ENCODE data around the gene NUP210L.

The NUP210L gene

DNA sequence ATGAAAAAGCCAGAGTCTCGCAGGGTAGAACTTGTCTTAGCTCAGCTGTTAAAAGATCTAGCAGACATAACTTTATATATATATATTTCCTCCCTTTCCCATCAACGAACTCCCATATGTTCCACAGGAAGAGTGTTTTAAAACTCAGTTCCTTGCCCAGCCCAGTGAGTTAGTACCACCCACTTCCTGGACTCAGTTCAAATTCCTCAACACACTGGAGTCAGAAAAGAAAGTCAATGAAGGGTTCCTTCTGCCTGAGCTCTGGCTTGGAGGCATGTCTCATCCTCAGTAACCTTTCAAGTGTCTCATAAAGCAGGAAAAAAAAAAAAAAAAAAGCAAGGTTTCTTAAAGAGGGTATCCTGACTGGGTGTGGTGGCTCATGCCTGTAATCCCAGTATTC is 21.5 kb upstream of the NUP210L start:
- peaks cover 67% of the 10 kb centered on the region for H3K79me2 ChIP-seq (ENCODE audit: control insufficient read depth, insufficient read depth, low read length)
- peaks cover 11% of the 10 kb centered on the region for H3K4me1 ChIP-seq (ENCODE audit: control insufficient read depth, low read depth, low read length)
- no peak overlapping the region for H3K9ac ChIP-seq (ENCODE audit: low read length)
- no peak overlapping the region for H2BK5ac ChIP-seq (ENCODE audit: low read length)
- H3K4me3 ChIP-seq (ENCODE audit: low read length) = no peak overlapping the region
- H3K79me1 ChIP-seq (ENCODE audit: low read length) = peaks cover 7% of the 10 kb centered on the region
- no peak overlapping the region for H2BK120ac ChIP-seq (ENCODE audit: low read depth, low read length)
- H3K36me3 ChIP-seq (ENCODE audit: control insufficient read depth, insufficient read depth, low read length) = peaks cover 14% of the 10 kb centered on the region
- H3K27ac ChIP-seq (ENCODE audit: low read depth, low read length) = no peak overlapping the region
- no peak overlapping the region for H3K4ac ChIP-seq (ENCODE audit: low read depth, low read length)
- H2AK5ac ChIP-seq (ENCODE audit: low read length) = no peak overlapping the region
- no peak overlapping the region for H3K23ac ChIP-seq (ENCODE audit: low read length)
- no peak overlapping the region for H4K5ac ChIP-seq (ENCODE audit: low read length)
- no peaks in the 10 kb centered on the region for H3K27me3 ChIP-seq (ENCODE audit: insufficient read depth, low read length, poor library complexity)
- H3K4me2 ChIP-seq (ENCODE audit: low read length) = no peak overlapping the region
- H3K18ac ChIP-seq (ENCODE audit: low read length) = no peak overlapping the region
- H2BK15ac ChIP-seq (replicated peaks; ENCODE audit: low read depth) = no peak overlapping the region
- H3K56ac ChIP-seq (ENCODE audit: low read length) = no peak overlapping the region
- no CpG with 5 or more reads among the region's 2 CpGs for WGBS (ENCODE audit: extremely low coverage, insufficient coverage, low lambda C conversion rate)
- no peak for DNase-seq
- H4K8ac ChIP-seq (ENCODE audit: low read depth, low read length) = no peak overlapping the region

DNA sequence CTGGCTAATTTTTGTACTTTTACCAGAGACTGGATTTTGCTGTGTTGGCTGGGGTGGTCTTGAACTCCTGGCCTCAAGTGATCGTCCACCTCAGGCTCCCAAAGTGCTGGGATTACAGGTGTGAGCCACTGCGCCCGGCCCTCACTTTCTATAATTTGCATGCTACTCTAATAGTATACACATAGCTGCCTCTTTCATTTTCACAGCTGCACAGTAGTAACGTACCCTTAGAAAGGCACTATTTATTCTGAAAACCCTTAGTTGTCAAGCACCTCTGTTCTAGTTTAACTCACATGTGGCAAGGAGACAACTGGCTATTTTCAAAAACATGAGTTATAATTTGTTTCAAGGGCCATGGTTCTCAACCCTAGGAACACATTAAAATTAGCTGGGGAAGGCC is 19.8 kb upstream of the NUP210L start:
- no CpG with 5 or more reads among the region's 4 CpGs for WGBS (ENCODE audit: extremely low coverage, insufficient coverage, low lambda C conversion rate)
- Histone ChIP-seq H3K27me3 (ENCODE audit: insufficient read depth, low read length, poor library complexity) (no peaks in the 10 kb centered on the region), H3K4ac (ENCODE audit: low read depth, low read length) (no peak overlapping the region), H3K18ac (ENCODE audit: low read length) (no peak overlapping the region), H2BK15ac (replicated peaks; ENCODE audit: low read depth) (no peak overlapping the region), H3K79me2 (ENCODE audit: control insufficient read depth, insufficient read depth, low read length) (peaks cover 57% of the 10 kb centered on the region), H4K5ac (ENCODE audit: low read length) (no peak overlapping the region), H2BK120ac (ENCODE audit: low read depth, low read length) (no peak overlapping the region), H3K27ac (ENCODE audit: low read depth, low read length) (no peak overlapping the region), H3K56ac (ENCODE audit: low read length) (no peak overlapping the region), H3K23ac (ENCODE audit: low read length) (no peak overlapping the region), H3K4me3 (ENCODE audit: low read length) (no peak overlapping the region), H2AK5ac (ENCODE audit: low read length) (no peak overlapping the region), H4K8ac (ENCODE audit: low read depth, low read length) (no peak overlapping the region), H3K4me1 (ENCODE audit: control insufficient read depth, low read depth, low read length) (peaks cover 7% of the 10 kb centered on the region), H3K9ac (ENCODE audit: low read length) (no peak overlapping the region), H3K4me2 (ENCODE audit: low read length) (no peak overlapping the region), H3K36me3 (ENCODE audit: control insufficient read depth, insufficient read depth, low read length) (peaks cover 26% of the 10 kb centered on the region), H3K79me1 (ENCODE audit: low read length) (peaks cover 14% of the 10 kb centered on the region), H2BK5ac (ENCODE audit: low read length) (no peak overlapping the region)
- DNase-seq = no peak

GRCh38 chr1:154171880-154172279 is 17.0 kb upstream of the NUP210L start:
- H3K18ac ChIP-seq (ENCODE audit: low read length) = no peak overlapping the region
- no peak overlapping the region for H3K27ac ChIP-seq (ENCODE audit: low read depth, low read length)
- WGBS (ENCODE audit: extremely low coverage, insufficient coverage, low lambda C conversion rate) = no CpG with 5 or more reads among the region's 5 CpGs
- no peak overlapping the region for H2AK5ac ChIP-seq (ENCODE audit: low read length)
- peaks cover 17% of the 10 kb centered on the region for H3K79me1 ChIP-seq (ENCODE audit: low read length)
- H2BK15ac ChIP-seq (replicated peaks; ENCODE audit: low read depth) = no peak overlapping the region
- no peak overlapping the region for H3K23ac ChIP-seq (ENCODE audit: low read length)
- no peak overlapping the region for H3K4me3 ChIP-seq (ENCODE audit: low read length)
- no peak overlapping the region for H3K4me2 ChIP-seq (ENCODE audit: low read length)
- H4K5ac ChIP-seq (ENCODE audit: low read length) = no peak overlapping the region
- no peak overlapping the region for H3K56ac ChIP-seq (ENCODE audit: low read length)
- peaks cover 29% of the 10 kb centered on the region for H3K79me2 ChIP-seq (ENCODE audit: control insufficient read depth, insufficient read depth, low read length)
- DNase-seq = no peak
- no peak overlapping the region for H3K9ac ChIP-seq (ENCODE audit: low read length)
- no peak overlapping the region for H2BK120ac ChIP-seq (ENCODE audit: low read depth, low read length)
- no peaks in the 10 kb centered on the region for H3K4me1 ChIP-seq (ENCODE audit: control insufficient read depth, low read depth, low read length)
- peaks cover 32% of the 10 kb centered on the region for H3K36me3 ChIP-seq (ENCODE audit: control insufficient read depth, insufficient read depth, low read length)
- no peak overlapping the region for H3K4ac ChIP-seq (ENCODE audit: low read depth, low read length)
- no peak overlapping the region for H2BK5ac ChIP-seq (ENCODE audit: low read length)
- no peaks in the 10 kb centered on the region for H3K27me3 ChIP-seq (ENCODE audit: insufficient read depth, low read length, poor library complexity)
- no peak overlapping the region for H4K8ac ChIP-seq (ENCODE audit: low read depth, low read length)

- H3K56ac ChIP-seq (ENCODE audit: low read length) = no peak overlapping the region
- H4K8ac ChIP-seq (ENCODE audit: low read depth, low read length) = no peak overlapping the region
- H3K9ac ChIP-seq (ENCODE audit: low read length) = no peak overlapping the region
- H3K4me3 ChIP-seq (ENCODE audit: low read length) = no peak overlapping the region
- no CpG with 5 or more reads among the region's 4 CpGs for WGBS (ENCODE audit: extremely low coverage, insufficient coverage, low lambda C conversion rate)
- no peak overlapping the region for H2BK5ac ChIP-seq (ENCODE audit: low read length)
- no peak overlapping the region for H2BK15ac ChIP-seq (replicated peaks; ENCODE audit: low read depth)
- no peak overlapping the region for H3K27ac ChIP-seq (ENCODE audit: low read depth, low read length)
- no peak overlapping the region for H3K4ac ChIP-seq (ENCODE audit: low read depth, low read length)
- H3K79me2 ChIP-seq (ENCODE audit: control insufficient read depth, insufficient read depth, low read length) = peaks cover 23% of the 10 kb centered on the region
- H2BK120ac ChIP-seq (ENCODE audit: low read depth, low read length) = no peak overlapping the region
- H3K23ac ChIP-seq (ENCODE audit: low read length) = no peak overlapping the region
- H4K5ac ChIP-seq (ENCODE audit: low read length) = no peak overlapping the region
- peaks cover 17% of the 10 kb centered on the region for H3K79me1 ChIP-seq (ENCODE audit: low read length)
- no peaks in the 10 kb centered on the region for H3K27me3 ChIP-seq (ENCODE audit: insufficient read depth, low read length, poor library complexity)
- H3K4me1 ChIP-seq (ENCODE audit: control insufficient read depth, low read depth, low read length) = no peaks in the 10 kb centered on the region
- no peak for DNase-seq
- no peak overlapping the region for H3K4me2 ChIP-seq (ENCODE audit: low read length)
- peaks cover 32% of the 10 kb centered on the region for H3K36me3 ChIP-seq (ENCODE audit: control insufficient read depth, insufficient read depth, low read length)
- no peak overlapping the region for H3K18ac ChIP-seq (ENCODE audit: low read length)
- no peak overlapping the region for H2AK5ac ChIP-seq (ENCODE audit: low read length)
These were observed 16.3 kb upstream of the NUP210L start for GRCh38 chr1:154171223-154171583.

DNA sequence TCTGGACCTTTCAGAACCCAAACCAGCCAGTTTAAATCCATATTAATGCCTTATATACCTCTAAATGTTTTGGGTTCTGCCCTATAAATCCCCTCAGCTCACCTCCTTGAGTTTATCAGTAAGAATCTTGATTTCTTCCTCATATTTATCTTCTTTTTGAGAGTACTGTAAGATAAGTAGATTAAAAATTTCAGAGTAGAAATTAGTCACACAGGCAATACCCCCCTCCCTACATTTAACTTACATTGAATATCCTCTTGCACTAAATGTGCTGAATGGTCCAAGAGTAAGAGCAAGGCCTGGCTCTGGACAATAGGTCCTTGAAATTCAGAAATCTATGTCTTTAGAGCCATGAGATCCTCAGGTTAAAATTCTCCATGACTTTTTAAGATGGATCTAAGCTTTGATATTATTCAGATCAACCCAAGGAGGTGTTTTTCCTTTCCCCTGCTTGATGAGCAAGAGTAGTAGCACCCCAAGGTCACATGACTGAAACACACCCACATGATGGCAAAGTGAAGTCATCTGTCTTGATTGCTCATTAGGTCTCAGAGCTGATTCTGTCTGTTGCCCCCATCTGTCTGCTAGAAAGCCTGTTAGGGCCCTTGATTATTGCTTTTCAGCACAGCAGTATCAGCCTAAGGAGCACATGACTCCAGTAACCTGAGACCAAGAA is 15.8 kb upstream of the NUP210L start:
- Histone ChIP-seq H3K79me2 (ENCODE audit: control insufficient read depth, insufficient read depth, low read length) (peaks cover 19% of the 10 kb centered on the region), H3K9ac (ENCODE audit: low read length) (no peak overlapping the region), H2BK120ac (ENCODE audit: low read depth, low read length) (no peak overlapping the region), H3K18ac (ENCODE audit: low read length) (no peak overlapping the region), H3K4me1 (ENCODE audit: control insufficient read depth, low read depth, low read length) (no peaks in the 10 kb centered on the region), H2BK5ac (ENCODE audit: low read length) (no peak overlapping the region), H2BK15ac (replicated peaks; ENCODE audit: low read depth) (no peak overlapping the region), H3K79me1 (ENCODE audit: low read length) (peaks cover 15% of the 10 kb centered on the region), H3K4ac (ENCODE audit: low read depth, low read length) (no peak overlapping the region), H4K5ac (ENCODE audit: low read length) (no peak overlapping the region), H4K8ac (ENCODE audit: low read depth, low read length) (no peak overlapping the region), H2AK5ac (ENCODE audit: low read length) (no peak overlapping the region), H3K27ac (ENCODE audit: low read depth, low read length) (no peak overlapping the region), H3K4me2 (ENCODE audit: low read length) (no peak overlapping the region), H3K36me3 (ENCODE audit: control insufficient read depth, insufficient read depth, low read length) (peaks cover 30% of the 10 kb centered on the region), H3K27me3 (ENCODE audit: insufficient read depth, low read length, poor library complexity) (no peaks in the 10 kb centered on the region), H3K56ac (ENCODE audit: low read length) (no peak overlapping the region), H3K23ac (ENCODE audit: low read length) (no peak overlapping the region), H3K4me3 (ENCODE audit: low read length) (no peak overlapping the region)
- DNase-seq = no peak

- H3K9ac ChIP-seq (ENCODE audit: low read length) = no peak overlapping the region
- H3K4me1 ChIP-seq (ENCODE audit: control insufficient read depth, low read depth, low read length) = no peaks in the 10 kb centered on the region
- no peak overlapping the region for H3K23ac ChIP-seq (ENCODE audit: low read length)
- no peak overlapping the region for H2BK15ac ChIP-seq (replicated peaks; ENCODE audit: low read depth)
- no peak overlapping the region for H3K27ac ChIP-seq (ENCODE audit: low read depth, low read length)
- peaks cover 9% of the 10 kb centered on the region for H3K79me2 ChIP-seq (ENCODE audit: control insufficient read depth, insufficient read depth, low read length)
- H2BK5ac ChIP-seq (ENCODE audit: low read length) = no peak overlapping the region
- H3K4me3 ChIP-seq (ENCODE audit: low read length) = no peak overlapping the region
- H4K8ac ChIP-seq (ENCODE audit: low read depth, low read length) = no peak overlapping the region
- peaks cover 34% of the 10 kb centered on the region for H3K36me3 ChIP-seq (ENCODE audit: control insufficient read depth, insufficient read depth, low read length)
- no peak overlapping the region for H3K4me2 ChIP-seq (ENCODE audit: low read length)
- no peak overlapping the region for H2AK5ac ChIP-seq (ENCODE audit: low read length)
- no peak for DNase-seq
- H3K18ac ChIP-seq (ENCODE audit: low read length) = no peak overlapping the region
- no peak overlapping the region for H4K5ac ChIP-seq (ENCODE audit: low read length)
- no peak overlapping the region for H3K56ac ChIP-seq (ENCODE audit: low read length)
- peaks cover 16% of the 10 kb centered on the region for H3K79me1 ChIP-seq (ENCODE audit: low read length)
- H3K27me3 ChIP-seq (ENCODE audit: insufficient read depth, low read length, poor library complexity) = no peaks in the 10 kb centered on the region
- no peak overlapping the region for H3K4ac ChIP-seq (ENCODE audit: low read depth, low read length)
- no peak overlapping the region for H2BK120ac ChIP-seq (ENCODE audit: low read depth, low read length)
These were observed 12.6 kb upstream of the NUP210L start for GRCh38 chr1:154167461-154167860.
